IMR-90 (cell line): Measurements from ENCODE around the gene ATP13A2. TPM values are rescaled to one million over a fixed set of nuclear protein-coding genes. Genes with fewer than 3 reads are reported as not detected.

Source experiments
- ATAC-seq: fragments of 200-7000 bp; cut with Tn5 transposase; 2 replicates; pipeline ENCODE4 v1.9.1; 2020; ENCODE audit warnings: low read depth, mild to moderate bottlenecking, moderate library complexity
- BruUV-seq: library from RNA; stranded (reverse); fragments of 400-500 nt; replicated peaks from 2 replicates; lab custom pipeline; 2021; lab: Mats Ljungman, UMichigan
- CTCF ChIA-PET: fragments of 300-600 bp; formaldehyde crosslinking; extraction: SDS; loops from one replicate; lab custom pipeline; 2021; ENCODE audit warnings: antibody characterized with exemption; lab: Yijun Ruan, JAX
- POLR2A ChIA-PET: fragments of 300-600 bp; sonication (Branson Sonifier 250); formaldehyde crosslinking; loops from one replicate; lab custom pipeline; 2022; ENCODE audit warnings: antibody characterized with exemption; ENCODE audit not compliant: unreplicated experiment; lab: Charles Lee
- DNase-seq: peaks from one replicate; pipeline ENCODE4 v3.0.0; 2013
- H2AFZ ChIP-seq: replicated peaks from 2 replicates; pipeline ENCODE3; 2013; ENCODE audit warnings: low read length, mild to moderate bottlenecking; ENCODE audit not compliant: poor library complexity
- H2AK5ac ChIP-seq: 2 replicates; pipeline ENCODE4 v1.6.1; 2013; ENCODE audit warnings: low read depth, low read length, inconsistent platforms
- H2AK9ac ChIP-seq: replicated peaks from 2 replicates; pipeline ENCODE3; 2013; ENCODE audit warnings: mild to moderate bottlenecking, low read depth, low read length, moderate library complexity; ENCODE audit not compliant: poor library complexity
- H2BK120ac ChIP-seq: 2 replicates; pipeline ENCODE4 v1.6.1; 2013; ENCODE audit warnings: low read depth, low read length, inconsistent platforms
- H2BK15ac ChIP-seq: 3 replicates; pipeline ENCODE4 v1.6.1; 2013; ENCODE audit warnings: low read depth, low read length, inconsistent platforms
- H2BK20ac ChIP-seq: 2 replicates; pipeline ENCODE4 v1.6.1; 2013; ENCODE audit warnings: low read depth, mild to moderate bottlenecking, inconsistent platforms, low read length, moderate library complexity
- H2BK5ac ChIP-seq: 2 replicates; pipeline ENCODE4 v1.6.1; 2013; ENCODE audit warnings: mild to moderate bottlenecking, low read depth, low read length, inconsistent platforms; ENCODE audit not compliant: poor library complexity, severe bottlenecking
- H3K14ac ChIP-seq: replicated peaks from 2 replicates; pipeline ENCODE4 v1.6.1; 2013; ENCODE audit warnings: low read depth, low read length, inconsistent platforms
- H3K18ac ChIP-seq: 2 replicates; pipeline ENCODE4 v1.6.1; 2013; ENCODE audit warnings: low read depth, low read length, control low read depth
- H3K23ac ChIP-seq: 2 replicates; pipeline ENCODE4 v1.6.1; 2013; ENCODE audit warnings: low read depth, low read length, inconsistent platforms
- H3K27ac ChIP-seq: 2 replicates; pipeline ENCODE4 v1.5.1; 2013; ENCODE audit warnings: mild to moderate bottlenecking, control low read depth, low read length; ENCODE audit not compliant: insufficient read depth
- H3K27me3 ChIP-seq: 2 replicates; pipeline ENCODE4 v1.6.1; 2013; ENCODE audit warnings: low read length; ENCODE audit not compliant: control insufficient read depth, insufficient read depth
- H3K36me3 ChIP-seq: 2 replicates; pipeline ENCODE4 v1.6.1; 2013; ENCODE audit warnings: low read length, mixed read lengths; ENCODE audit not compliant: control insufficient read depth, insufficient read depth
- H3K4ac ChIP-seq: 2 replicates; pipeline ENCODE4 v1.6.1; 2013; ENCODE audit warnings: low read depth, low read length, inconsistent platforms
- H3K4me1 ChIP-seq: 2 replicates; pipeline ENCODE4 v1.6.1; 2013; ENCODE audit warnings: low read length, mixed read lengths; ENCODE audit not compliant: control insufficient read depth, insufficient read depth
- H3K4me2 ChIP-seq: 2 replicates; pipeline ENCODE4 v1.6.1; 2013; ENCODE audit warnings: low read depth, mild to moderate bottlenecking, control low read depth, low read length, moderate library complexity
- H3K4me3 ChIP-seq: 2 replicates; pipeline ENCODE4 v1.5.1; 2013; ENCODE audit warnings: low read depth, mild to moderate bottlenecking, control low read depth, low read length, moderate library complexity; ENCODE audit not compliant: insufficient read depth
- H3K56ac ChIP-seq: 2 replicates; pipeline ENCODE4 v1.6.1; 2013; ENCODE audit warnings: low read length, inconsistent platforms; ENCODE audit not compliant: insufficient read depth; ENCODE audit errors: extremely low read depth
- H3K79me1 ChIP-seq, 2 experiments: 2 replicates each; pipeline ENCODE4 v1.6.1; 2013; ENCODE audit warnings: low read length in 2 of 2, inconsistent platforms in 1 of 2, low read depth in 1 of 2
- H3K9ac ChIP-seq: 2 replicates; pipeline ENCODE4 v1.6.1; 2013; ENCODE audit warnings: low read depth, low read length, control low read depth
- H3K9me1 ChIP-seq: 2 replicates; pipeline ENCODE4 v1.6.1; 2013; ENCODE audit warnings: low read length, inconsistent platforms; ENCODE audit not compliant: insufficient read depth
- H3K9me3 ChIP-seq: 2 replicates; pipeline ENCODE4 v1.6.1; 2013; ENCODE audit warnings: low read length; ENCODE audit not compliant: control insufficient read depth, insufficient read depth
- H4K20me1 ChIP-seq: 2 replicates; pipeline ENCODE4 v1.6.1; 2013; ENCODE audit warnings: low read length, inconsistent platforms; ENCODE audit not compliant: insufficient read depth
- H4K5ac ChIP-seq: 2 replicates; pipeline ENCODE4 v1.6.1; 2013; ENCODE audit warnings: mild to moderate bottlenecking, low read depth, low read length, control low read depth
- H4K8ac ChIP-seq, 2 experiments: 2 replicates each; pipeline ENCODE4 v1.6.1; 2013; ENCODE audit warnings: low read depth in 2 of 2, low read length in 2 of 2, control low read depth in 1 of 2, inconsistent platforms in 1 of 2
- H4K91ac ChIP-seq: 2 replicates; pipeline ENCODE4 v1.6.1; 2013; ENCODE audit warnings: low read depth, low read length, inconsistent platforms; ENCODE audit not compliant: insufficient read depth
- CEBPB ChIP-seq: IDR thresholded peaks from 2 replicates; pipeline ENCODE4 v1.6.1; 2012; ENCODE audit warnings: low read depth, low read length, improper control_type of control experiment
- CHD1 ChIP-seq: IDR thresholded peaks from 2 replicates; pipeline ENCODE4 v1.6.1; 2012; ENCODE audit warnings: low read depth, low read length, improper control_type of control experiment
- FOS ChIP-seq: fragments of 150-350 bp; IDR thresholded peaks from 2 replicates; pipeline ENCODE4 v1.6.1; 2016; ENCODE audit warnings: low read depth, low read length
- RAD21 ChIP-seq: IDR thresholded peaks from 2 replicates; pipeline ENCODE4 v1.6.1; 2012; ENCODE audit warnings: low read length, improper control_type of control experiment
- RCOR1 ChIP-seq: IDR thresholded peaks from 2 replicates; pipeline ENCODE4 v1.6.1; 2012; ENCODE audit warnings: mild to moderate bottlenecking, low read length, improper control_type of control experiment; ENCODE audit not compliant: insufficient replicate concordance
- SMC3 ChIP-seq: fragments of 150-350 bp; IDR thresholded peaks from 2 replicates; pipeline ENCODE4 v1.6.1; 2016; ENCODE audit warnings: low read depth, mild to moderate bottlenecking, antibody characterized with exemption, low read length, moderate library complexity
- WGBS, 2 experiments: methylation state at CpG; one replicate each; pipeline versions ENCODE4 v1.1.5 to v1.1.7; 2013; ENCODE audit warnings: missing lambda C conversion rate in 2 of 2; ENCODE audit not compliant: insufficient read length in 1 of 2; ENCODE audit errors: extremely low coverage in 2 of 2; 5-methylcytosine and 5-hydroxymethylcytosine counted together
- dilution Hi-C: fragments of 300-500 bp; cut with HindIII; formaldehyde crosslinking; loops from one replicate; pipeline ENCODE4 v1.14.3; 2018; ENCODE audit warnings: low sequenced_read_pairs; ENCODE audit not compliant: unreplicated experiment
- in situ Hi-C: fragments of 300-500 bp; cut with MboI; formaldehyde crosslinking; loops from 3 replicates; pipeline ENCODE4 v1.14.3; 2019; ENCODE audit warnings: low sequenced_read_pairs, inconsistent platforms, mixed read lengths
- intact Hi-C: fragments of 100-400 bp; cut with micrococcal nuclease; formaldehyde crosslinking; loops from 2 replicates; pipeline ENCODE4 v1.10.0; 2022
- polyA plus RNA-seq, 3 experiments: library from polyadenylated mRNA; depleted of rRNA; stranded (reverse); fragments of >200 nt; gene quantifications; 2 replicates each; pipeline ENCODE4 v1.2.3, GENCODE V29; 2012; ENCODE audit warnings: low replicate concordance in 1 of 3
- total RNA-seq: library from RNA; depleted of rRNA; stranded (reverse); fragments of >200 nt; gene quantifications from 2 replicates; pipeline ENCODE4 v1.2.3, GENCODE V29; 2012
- TF ChIP-seq, protein P1 (sequence below): fragments of 150-350 bp; IDR thresholded peaks from 2 replicates; pipeline ENCODE4 v1.6.1; 2017; ENCODE audit warnings: mild to moderate bottlenecking, antibody characterized with exemption, low read length, low read depth
- TF ChIP-seq, protein P2 (sequence below): conservative IDR thresholded peaks from 2 replicates; pipeline ENCODE4 v1.5.1; 2012; ENCODE audit warnings: mild to moderate bottlenecking, low read depth, low read length, improper control_type of control experiment

ATP13A2 gene
- total and polyA plus RNA-seq, 2 of the 4 experiments (the other 2 are of a cell fraction) = 5.7 to 18.9 TPM

DNA sequence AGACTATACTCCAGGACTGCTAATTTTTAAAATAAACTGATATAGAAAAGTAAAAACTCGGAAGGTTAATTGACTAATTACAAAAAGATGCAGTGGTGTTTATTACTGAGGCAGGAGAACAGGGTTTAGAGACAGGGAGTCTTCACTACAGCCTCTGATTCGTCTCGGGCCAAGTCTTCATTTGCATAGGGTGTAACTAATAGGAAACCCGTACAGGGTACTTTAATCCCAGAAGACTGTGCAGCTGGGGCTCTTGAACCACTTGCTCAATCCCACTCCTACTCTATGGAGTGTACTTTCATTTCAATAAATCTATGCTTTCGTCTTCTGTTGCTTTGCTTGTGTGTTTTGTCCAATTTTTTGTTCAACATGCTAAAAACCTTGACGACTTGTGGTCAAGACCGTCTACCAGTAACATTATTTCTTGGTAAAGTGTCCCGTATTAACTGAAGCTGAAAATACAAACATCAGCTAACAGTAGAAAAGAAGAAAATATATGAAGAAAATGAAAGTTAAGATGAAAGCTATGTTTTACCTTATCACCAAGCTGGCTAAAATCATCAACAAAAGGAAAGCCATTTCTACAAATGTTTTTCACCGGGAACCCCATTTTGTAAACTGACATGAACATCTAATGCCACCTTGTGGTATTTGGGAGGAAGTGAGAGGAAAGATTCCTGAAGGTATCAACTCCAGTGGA, 34.1 kb upstream of the ATP13A2 start:
- DNase-seq (peak; percentile 72), ATAC-seq (peak; percentile 78)
- no peak overlapping the region; the same call in 1 of the 2 replicates for H3K9ac ChIP-seq
- no peak overlapping the region for H4K5ac ChIP-seq
- H3K4me2 ChIP-seq = peak overlapping the region; percentile 31
- H4K8ac ChIP-seq = no peak overlapping the region
- H3K4me3 ChIP-seq = no peak overlapping the region
- no peak overlapping the region for H3K27ac ChIP-seq
- peaks cover 22 to 39% of the 10 kb centered on the region in 2 experiments for H3K79me1 ChIP-seq
- H3K14ac ChIP-seq = no peak overlapping the region
- H2AK5ac ChIP-seq = no peak overlapping the region
- TF ChIP-seq SMC3 = peak; percentile 83
- TF ChIP-seq FOS = no peak
- TF ChIP-seq, protein P1, sequence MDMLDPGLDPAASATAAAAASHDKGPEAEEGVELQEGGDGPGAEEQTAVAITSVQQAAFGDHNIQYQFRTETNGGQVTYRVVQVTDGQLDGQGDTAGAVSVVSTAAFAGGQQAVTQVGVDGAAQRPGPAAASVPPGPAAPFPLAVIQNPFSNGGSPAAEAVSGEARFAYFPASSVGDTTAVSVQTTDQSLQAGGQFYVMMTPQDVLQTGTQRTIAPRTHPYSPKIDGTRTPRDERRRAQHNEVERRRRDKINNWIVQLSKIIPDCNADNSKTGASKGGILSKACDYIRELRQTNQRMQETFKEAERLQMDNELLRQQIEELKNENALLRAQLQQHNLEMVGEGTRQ = no peak
- TF ChIP-seq RAD21 = peak; percentile 79
- TF ChIP-seq CEBPB = 0 out of 2 replicates have a peak, but pooled peaks have one; percentile 1
- TF ChIP-seq, protein P2, sequence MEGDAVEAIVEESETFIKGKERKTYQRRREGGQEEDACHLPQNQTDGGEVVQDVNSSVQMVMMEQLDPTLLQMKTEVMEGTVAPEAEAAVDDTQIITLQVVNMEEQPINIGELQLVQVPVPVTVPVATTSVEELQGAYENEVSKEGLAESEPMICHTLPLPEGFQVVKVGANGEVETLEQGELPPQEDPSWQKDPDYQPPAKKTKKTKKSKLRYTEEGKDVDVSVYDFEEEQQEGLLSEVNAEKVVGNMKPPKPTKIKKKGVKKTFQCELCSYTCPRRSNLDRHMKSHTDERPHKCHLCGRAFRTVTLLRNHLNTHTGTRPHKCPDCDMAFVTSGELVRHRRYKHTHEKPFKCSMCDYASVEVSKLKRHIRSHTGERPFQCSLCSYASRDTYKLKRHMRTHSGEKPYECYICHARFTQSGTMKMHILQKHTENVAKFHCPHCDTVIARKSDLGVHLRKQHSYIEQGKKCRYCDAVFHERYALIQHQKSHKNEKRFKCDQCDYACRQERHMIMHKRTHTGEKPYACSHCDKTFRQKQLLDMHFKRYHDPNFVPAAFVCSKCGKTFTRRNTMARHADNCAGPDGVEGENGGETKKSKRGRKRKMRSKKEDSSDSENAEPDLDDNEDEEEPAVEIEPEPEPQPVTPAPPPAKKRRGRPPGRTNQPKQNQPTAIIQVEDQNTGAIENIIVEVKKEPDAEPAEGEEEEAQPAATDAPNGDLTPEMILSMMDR = peak; percentile 78
- TF ChIP-seq CHD1 = no peak
- no peak for TF ChIP-seq RCOR1
- H3K56ac ChIP-seq = no peak overlapping the region
- H4K20me1 ChIP-seq = peaks cover 18% of the 10 kb centered on the region
- no peak overlapping the region for H2BK5ac ChIP-seq
- H3K36me3 ChIP-seq = peaks cover 23% of the 10 kb centered on the region
- WGBS, 2 experiments = no CpG with 5 or more reads among the region's 9 CpGs
- no peak overlapping the region for H2BK20ac ChIP-seq
- no peak overlapping the region for H3K4ac ChIP-seq
- no peaks in the 10 kb centered on the region for H3K9me3 ChIP-seq
- no peaks in the 10 kb centered on the region for H3K27me3 ChIP-seq
- CTCF ChIA-PET = interaction anchor here (0.6 to 1.4 kb wide), 10 partner anchors 12 to 476 kb away, joined by 3 to 12 read pairs (median 4); partner anchors contain the start of gene MFAP2
- H2BK120ac ChIP-seq = no peak overlapping the region
- no peak overlapping the region for H3K18ac ChIP-seq
- POLR2A ChIA-PET = no interaction called here
- BruUV-seq = no TSS peak
- H2AK9ac ChIP-seq = no peak overlapping the region
- dilution Hi-C loops = no loop called here
- no peak overlapping the region for H4K91ac ChIP-seq
- no peak overlapping the region for H2AFZ ChIP-seq
- H3K4me1 ChIP-seq = no peaks in the 10 kb centered on the region
- no peak overlapping the region for H2BK15ac ChIP-seq
- intact Hi-C loops = loop anchor here (1.0 kb wide), 1 partner anchor 94 kb away; no protein-coding TSS in a partner anchor
- no peak overlapping the region for H3K23ac ChIP-seq
- in situ Hi-C loops = loop anchor here (25.0 kb wide), 1 partner anchor 433 kb away; the partner anchor contains the start of gene NBPF1
- no peaks in the 10 kb centered on the region for H3K9me1 ChIP-seq
